GM23338 (cell line): Measurements from ENCODE around the gene TAF10. TPM values are rescaled to one million over a fixed set of nuclear protein-coding genes. Genes with fewer than 3 reads are reported as not detected.

Source experiments
- ATAC-seq: fragments of 200-7000 bp; cut with Tn5 transposase; 3 replicates; pipeline ENCODE4 v1.9.1; 2020
- DNase-seq: peaks from one replicate; pipeline ENCODE4 v3.0.0-alpha.2; 2015; ENCODE audit warnings: low spot score
- H2AFZ ChIP-seq: fragments of 200-600 bp; sonication (generic); 2 replicates; pipeline ENCODE4 v1.8.0; 2016; ENCODE audit warnings: antibody characterized with exemption, mild to moderate bottlenecking, moderate library complexity
- H3F3A ChIP-seq: fragments of 200-600 bp; sonication (generic); replicated peaks from 2 replicates; pipeline ENCODE4 v1.8.0; 2017; ENCODE audit warnings: antibody characterized with exemption, mixed run types, low read depth
- H3K27ac ChIP-seq: fragments of 200-600 bp; sonication (generic); 2 replicates; pipeline ENCODE4 v1.6.1; 2016; ENCODE audit warnings: low read depth
- H3K27me3 ChIP-seq: fragments of 200-600 bp; sonication (generic); 2 replicates; pipeline ENCODE4 v1.8.0; 2016; ENCODE audit warnings: mild to moderate bottlenecking, mixed run types, moderate library complexity; ENCODE audit not compliant: insufficient read depth
- H3K36me3 ChIP-seq: fragments of 200-600 bp; sonication (generic); 2 replicates; pipeline ENCODE4 v1.8.0; 2016; ENCODE audit warnings: mild to moderate bottlenecking; ENCODE audit not compliant: insufficient read depth
- H3K4me1 ChIP-seq: fragments of 200-600 bp; sonication (generic); 2 replicates; pipeline ENCODE4 v1.8.0; 2016; ENCODE audit warnings: mild to moderate bottlenecking, moderate library complexity; ENCODE audit not compliant: insufficient read depth
- H3K4me2 ChIP-seq: fragments of 200-600 bp; sonication (generic); 2 replicates; pipeline ENCODE4 v1.7.1; 2017; ENCODE audit warnings: mixed run types
- H3K4me3 ChIP-seq: fragments of 200-600 bp; sonication (generic); 2 replicates; pipeline ENCODE4 v1.6.1; 2016; ENCODE audit warnings: mixed run types
- H3K79me2 ChIP-seq: fragments of 200-600 bp; sonication (generic); replicated peaks from 2 replicates; pipeline ENCODE4 v1.8.0; 2017; ENCODE audit warnings: mild to moderate bottlenecking; ENCODE audit not compliant: insufficient read depth
- H3K9me2 ChIP-seq: fragments of 200-600 bp; sonication (generic); 2 replicates; pipeline ENCODE4 v1.8.0; 2017; ENCODE audit not compliant: insufficient read depth
- H4K20me1 ChIP-seq: fragments of 200-600 bp; sonication (generic); replicated peaks from 2 replicates; pipeline ENCODE4 v1.8.0; 2017; ENCODE audit warnings: mild to moderate bottlenecking; ENCODE audit not compliant: insufficient read depth
- H3K27ac Mint-ChIP-seq: 2 replicates; pipeline ENCODE4 v1.8.0; 2020; ENCODE audit warnings: inconsistent platforms, mild to moderate bottlenecking, moderate library complexity, mixed read lengths
- H3K27me3 Mint-ChIP-seq: 3 replicates; pipeline ENCODE4 v1.8.0; 2022; ENCODE audit warnings: low read depth, mild to moderate bottlenecking, moderate library complexity, mixed read lengths, inconsistent platforms; ENCODE audit not compliant: insufficient read depth, poor library complexity
- H3K36me3 Mint-ChIP-seq: 3 replicates; pipeline ENCODE4 v1.8.0; 2021; ENCODE audit warnings: low read depth, mild to moderate bottlenecking, inconsistent platforms, moderate library complexity, mixed read lengths
- H3K4me1 Mint-ChIP-seq: 3 replicates; pipeline ENCODE4 v1.8.0; 2020; ENCODE audit warnings: mild to moderate bottlenecking, inconsistent platforms, mixed read lengths
- H3K4me3 Mint-ChIP-seq: 3 replicates; pipeline ENCODE4 v1.8.0; 2021; ENCODE audit warnings: moderate library complexity, mild to moderate bottlenecking, inconsistent platforms, mixed read lengths
- H3K9me3 Mint-ChIP-seq: 3 replicates; pipeline ENCODE4 v1.8.0; 2020; ENCODE audit warnings: moderate library complexity, mild to moderate bottlenecking, inconsistent platforms, mixed read lengths
- CTCF ChIP-seq, 2 experiments: fragments of 200-600 bp in 1 of 2; sonication (generic) in 1 of 2; conservative IDR thresholded peaks; 2 replicates each; pipeline versions ENCODE4 v1.5.1 to v1.6.1; 2016 to 2017; ENCODE audit warnings: antibody characterized with exemption in 2 of 2, low read depth in 2 of 2, mild to moderate bottlenecking in 2 of 2, moderate library complexity in 1 of 2
- ETS1 ChIP-seq: IDR thresholded peaks from 2 replicates; pipeline ENCODE4 v1.6.1; 2016; ENCODE audit warnings: antibody characterized with exemption
- EZH2phosphoT487 ChIP-seq: fragments of 200-600 bp; sonication (generic); IDR thresholded peaks from one replicate; pipeline ENCODE4 v1.8.1; 2018; ENCODE audit warnings: antibody characterized with exemption; ENCODE audit not compliant: unreplicated experiment
- JUNB ChIP-seq: IDR thresholded peaks from one replicate; pipeline ENCODE4 v1.6.1; 2016; ENCODE audit warnings: antibody characterized with exemption; ENCODE audit not compliant: unreplicated experiment
- NANOG ChIP-seq: IDR thresholded peaks from 2 replicates; pipeline ENCODE4 v1.6.1; 2016; ENCODE audit warnings: antibody characterized with exemption, borderline replicate concordance
- ZNF114 ChIP-seq: fragments of 250-450 bp; sonication (Bioruptor Pico); IDR thresholded peaks from 2 replicates; pipeline ENCODE4 v1.5.0; 2020; ENCODE audit warnings: mild to moderate bottlenecking, moderate library complexity
- ZNF331 ChIP-seq: fragments of 250-450 bp; sonication (Bioruptor Pico); IDR thresholded peaks from 2 replicates; pipeline ENCODE4 v1.5.0; 2020; ENCODE audit warnings: low read depth, mild to moderate bottlenecking, moderate library complexity
- polyA plus RNA-seq: library from polyadenylated mRNA; unstranded; fragments of >200 nt; fragmentation: Nextera tagmentation; extraction: Ambion mirVana; gene quantifications from 2 replicates; pipeline ENCODE4 v1.2.1, GENCODE V29; 2016
- total RNA-seq: library from RNA; depleted of rRNA; stranded (reverse); fragments of >200 nt; shearing (Covaris generic); gene quantifications from 2 replicates; pipeline ENCODE4 v1.2.3, GENCODE V29; 2014

TAF10 gene
- total and polyA plus RNA-seq, 2 experiments from 2014 or later: 108 to 253 TPM

GRCh38 chr11:6574816-6575715 is 37.0 kb downstream of the TAF10 start:
- no peak for DNase-seq
- Histone ChIP-seq H3K27me3 (peaks cover 6% of the 10 kb centered on the region; the same call in 1 of the 2 replicates), H3K27ac (no peak overlapping the region), H3K36me3 (no peaks in the 10 kb centered on the region), H3K9me2 (no peaks in the 10 kb centered on the region), H2AFZ (no peak overlapping the region), H3K79me2 (no peaks in the 10 kb centered on the region), H4K20me1 (no peaks in the 10 kb centered on the region; the same call in 1 of the 2 replicates), H3K4me3 (no peak overlapping the region), H3F3A (no peaks in the 10 kb centered on the region), H3K4me2 (no peak overlapping the region), H3K4me1 (no peaks in the 10 kb centered on the region)
- ATAC-seq: no peak
- Mint-ChIP-seq H3K4me3 (no peak overlapping the region), H3K27me3 (peaks cover 3% of the 10 kb centered on the region), H3K9me3 (no peaks in the 10 kb centered on the region), H3K27ac (no peak overlapping the region), H3K36me3 (no peaks in the 10 kb centered on the region), H3K4me1 (peaks cover 5% of the 10 kb centered on the region)
- TF ChIP-seq NANOG (no peak), ZNF114 (CRISPR knock-in tag) (no peak), CTCF (conservative IDR thresholded peaks at IDR 0.05; ENCODE audit: low read depth in 2 of 2) (no peak), ZNF331 (CRISPR knock-in tag) (no peak), EZH2phosphoT487 (no peak), JUNB (no peak), ETS1 (no peak)

GRCh38 chr11:6572215-6572614 is 39.8 kb downstream of the TAF10 start:
- no peaks in the 10 kb centered on the region for H3K36me3 ChIP-seq
- H4K20me1 ChIP-seq: no peaks in the 10 kb centered on the region; the same call in 1 of the 2 replicates
- no peak overlapping the region for H3K4me3 ChIP-seq
- no peak overlapping the region for H3K4me2 ChIP-seq
- H3K4me3 Mint-ChIP-seq: no peak overlapping the region
- no peak for DNase-seq
- H3K27me3 Mint-ChIP-seq: peaks cover 11% of the 10 kb centered on the region
- no peaks in the 10 kb centered on the region for H3K79me2 ChIP-seq
- TF ChIP-seq JUNB: no peak
- no peaks in the 10 kb centered on the region for H3K36me3 Mint-ChIP-seq
- no peak overlapping the region for H3K27ac Mint-ChIP-seq
- H3K9me3 Mint-ChIP-seq: no peaks in the 10 kb centered on the region
- no peak overlapping the region for H3K27ac ChIP-seq
- no peak for ATAC-seq
- H2AFZ ChIP-seq: no peak overlapping the region
- H3K4me1 Mint-ChIP-seq: peaks cover 13% of the 10 kb centered on the region
- H3K27me3 ChIP-seq: peaks cover 10% of the 10 kb centered on the region; the same call in 1 of the 2 replicates
- H3F3A ChIP-seq: no peaks in the 10 kb centered on the region
- H3K4me1 ChIP-seq: no peaks in the 10 kb centered on the region
- no peaks in the 10 kb centered on the region for H3K9me2 ChIP-seq
